ENCODE measurements around the gene CDC16.
A peak's percentile ranks its signal among the peaks of the same experiment; 100 is the strongest.

CDC16 gene

DNA sequence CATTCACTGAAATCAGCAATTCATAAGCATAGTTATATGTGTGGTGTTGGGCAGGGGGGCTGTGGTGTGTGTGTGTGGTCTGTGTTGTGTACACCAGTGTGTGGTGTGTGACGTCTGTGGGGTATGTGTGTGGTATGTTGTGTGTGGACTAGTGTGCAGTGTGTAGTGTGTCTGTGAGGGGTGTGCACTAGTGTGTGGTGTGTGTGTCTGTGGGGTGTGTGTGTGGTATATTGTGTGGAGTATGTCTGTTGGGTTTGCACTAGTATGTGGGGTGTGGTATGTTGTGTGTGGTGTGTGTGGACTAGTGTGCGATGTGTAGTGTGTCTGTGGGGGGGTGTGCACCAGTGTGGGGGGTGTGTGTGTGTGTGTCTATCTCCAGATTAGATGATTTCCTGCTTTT is 7.2 kb upstream of the CDC16 start:
- Histone ChIP-seq H3K9ac (ENCODE audit: low read length in 2 of 2) (no peak overlapping the region), H3K4me1 (ENCODE audit: control insufficient read depth, insufficient read depth, low read length) (peaks cover 7% of the 10 kb centered on the region), H3K9me3 (ENCODE audit: control insufficient read depth in 2 of 2, low read length in 2 of 2) (no peaks in the 10 kb centered on the region), H3K4me3 (ENCODE audit: low read length in 2 of 2) (no peak overlapping the region), H3K36me3 (ENCODE audit: control insufficient read depth in 2 of 2, insufficient read depth in 2 of 2, low read length in 2 of 2) (no peaks in the 10 kb centered on the region), H3K27me3 (ENCODE audit: control insufficient read depth in 1 of 2, insufficient read depth in 2 of 2, low read length in 2 of 2) (peaks cover 5 to 10% of the 10 kb centered on the region in 2 donors), H3K27ac (ENCODE audit: low read length) (no peak overlapping the region)

DNA sequence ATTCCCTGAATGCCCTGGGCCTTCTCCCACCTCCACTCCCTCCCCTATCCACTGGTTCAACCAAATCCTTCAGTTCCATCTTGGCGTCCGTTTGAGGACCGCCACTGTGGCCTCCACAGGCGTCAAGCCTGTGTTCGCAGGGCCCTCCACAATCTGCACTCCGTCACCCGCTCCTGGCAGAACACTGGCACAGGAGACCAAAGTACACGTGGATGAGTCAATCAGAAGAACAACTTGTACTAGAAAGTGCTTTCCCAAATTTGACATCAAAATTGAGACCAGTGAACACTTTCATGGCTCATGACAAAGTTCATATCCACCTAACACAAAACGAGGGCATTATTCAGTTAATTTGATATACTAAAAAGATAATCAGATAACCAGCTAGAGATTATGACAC is 6.5 kb upstream of the CDC16 start:
- Histone ChIP-seq H3K4me1 (ENCODE audit: control insufficient read depth, insufficient read depth, low read length) (peaks cover 7% of the 10 kb centered on the region), H3K4me3 (ENCODE audit: low read length in 2 of 2) (no peak overlapping the region), H3K36me3 (ENCODE audit: control insufficient read depth in 2 of 2, insufficient read depth in 2 of 2, low read length in 2 of 2) (no peaks in the 10 kb centered on the region), H3K27me3 (ENCODE audit: control insufficient read depth in 1 of 2, insufficient read depth in 2 of 2, low read length in 2 of 2) (peaks cover 5 to 10% of the 10 kb centered on the region in 2 donors), H3K9ac (ENCODE audit: low read length in 2 of 2) (no peak overlapping the region), H3K9me3 (ENCODE audit: control insufficient read depth in 2 of 2, low read length in 2 of 2) (no peaks in the 10 kb centered on the region), H3K27ac (ENCODE audit: low read length) (no peak overlapping the region)

DNA sequence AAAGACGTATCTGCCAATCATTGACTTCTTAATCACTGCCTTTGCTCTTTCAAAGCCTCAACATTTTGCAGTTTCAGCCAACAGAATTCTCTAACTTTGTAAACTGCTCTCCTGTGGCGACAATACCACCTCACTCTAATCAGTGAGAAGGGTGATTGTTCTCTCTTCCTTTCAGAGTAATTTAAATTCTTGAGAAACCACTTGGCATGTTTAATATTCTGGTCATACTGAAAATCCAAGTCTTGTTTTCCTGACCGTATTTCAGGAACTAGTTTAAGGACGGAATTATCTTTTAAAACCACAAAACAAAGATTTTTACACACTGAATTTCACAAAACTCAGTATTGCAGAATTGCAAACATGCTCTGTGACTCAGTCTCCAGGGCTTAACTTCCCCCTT is 5.2 kb upstream of the CDC16 start:
- Histone ChIP-seq H3K4me3 (ENCODE audit: low read length in 2 of 2) (no peak overlapping the region), H3K9ac (ENCODE audit: low read length in 2 of 2) (no peak overlapping the region), H3K27me3 (ENCODE audit: control insufficient read depth in 1 of 2, insufficient read depth in 2 of 2, low read length in 2 of 2) (peaks cover 5 to 10% of the 10 kb centered on the region in 2 donors), H3K9me3 (ENCODE audit: control insufficient read depth in 2 of 2, low read length in 2 of 2) (no peaks in the 10 kb centered on the region), H3K36me3 (ENCODE audit: control insufficient read depth in 2 of 2, insufficient read depth in 2 of 2, low read length in 2 of 2) (no peaks in the 10 kb centered on the region), H3K4me1 (ENCODE audit: control insufficient read depth, insufficient read depth, low read length) (peaks cover 7% of the 10 kb centered on the region), H3K27ac (ENCODE audit: low read length) (no peak overlapping the region)

DNA sequence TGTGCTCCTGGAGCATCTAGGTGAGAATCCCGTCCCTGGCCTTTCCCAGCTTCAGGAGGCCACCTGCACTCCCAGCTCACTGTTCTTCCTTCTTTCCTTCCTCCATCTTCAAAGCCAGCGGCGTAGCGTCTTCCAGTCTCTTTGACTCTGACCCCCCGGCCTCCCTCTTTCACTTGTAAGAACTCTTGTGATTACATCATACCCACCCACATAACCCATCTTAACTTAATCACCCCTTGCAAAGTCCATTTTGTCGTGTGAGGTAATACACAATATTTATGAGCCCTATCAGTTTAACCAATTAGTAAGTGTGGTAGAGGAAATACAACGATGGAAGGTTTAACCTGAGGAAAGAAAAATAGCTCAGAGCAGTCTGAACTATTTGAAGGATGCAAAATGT is 4.6 kb upstream of the CDC16 start:
- peaks cover 5 to 10% of the 10 kb centered on the region in 2 donors for H3K27me3 ChIP-seq (ENCODE audit: control insufficient read depth in 1 of 2, insufficient read depth in 2 of 2, low read length in 2 of 2)
- no peak overlapping the region for H3K27ac ChIP-seq (ENCODE audit: low read length)
- H3K4me3 ChIP-seq (ENCODE audit: low read length in 2 of 2), result no peak overlapping the region
- no peak overlapping the region for H3K9ac ChIP-seq (ENCODE audit: low read length in 2 of 2)
- no peaks in the 10 kb centered on the region for H3K9me3 ChIP-seq (ENCODE audit: control insufficient read depth in 2 of 2, low read length in 2 of 2)
- H3K4me1 ChIP-seq (ENCODE audit: control insufficient read depth, insufficient read depth, low read length), result peaks cover 7% of the 10 kb centered on the region
- H3K36me3 ChIP-seq (ENCODE audit: control insufficient read depth in 2 of 2, insufficient read depth in 2 of 2, low read length in 2 of 2), result no peaks in the 10 kb centered on the region

GRCh38 chr13:114230575-114230974 is 4.1 kb upstream of the CDC16 start:
- Histone ChIP-seq H3K4me1 (ENCODE audit: control insufficient read depth, insufficient read depth, low read length) (peaks cover 8% of the 10 kb centered on the region), H3K9me3 (ENCODE audit: control insufficient read depth in 2 of 2, low read length in 2 of 2) (no peaks in the 10 kb centered on the region), H3K36me3 (ENCODE audit: control insufficient read depth in 2 of 2, insufficient read depth in 2 of 2, low read length in 2 of 2) (no peaks in the 10 kb centered on the region), H3K4me3 (ENCODE audit: low read length in 2 of 2) (no peak overlapping the region), H3K9ac (ENCODE audit: low read length in 2 of 2) (no peak overlapping the region), H3K27ac (ENCODE audit: low read length) (no peak overlapping the region), H3K27me3 (ENCODE audit: control insufficient read depth in 1 of 2, insufficient read depth in 2 of 2, low read length in 2 of 2) (peaks cover 5 to 10% of the 10 kb centered on the region in 2 donors)

DNA sequence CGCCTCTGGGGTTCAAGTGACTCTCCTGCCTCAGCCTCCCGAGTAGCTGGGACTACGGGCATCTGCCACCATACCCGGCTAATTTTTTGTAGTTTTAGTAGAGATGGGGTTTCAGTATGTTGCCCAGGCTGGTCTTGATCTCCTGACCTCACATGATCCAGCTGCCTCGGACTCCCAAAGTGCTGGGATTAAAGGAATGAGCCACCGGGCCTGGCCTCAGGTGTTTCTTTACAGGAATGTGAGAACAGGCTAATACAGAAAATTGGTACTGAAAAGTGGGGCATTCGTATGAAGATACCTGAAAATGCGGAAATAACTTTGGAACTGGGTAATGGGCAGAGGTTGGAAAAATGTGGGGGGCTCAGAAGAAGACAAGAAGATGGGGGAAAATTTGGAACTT is 2.8 kb upstream of the CDC16 start:
- no peak overlapping the region for H3K9ac ChIP-seq (ENCODE audit: low read length in 2 of 2)
- H3K9me3 ChIP-seq (ENCODE audit: control insufficient read depth in 2 of 2, low read length in 2 of 2), result no peaks in the 10 kb centered on the region
- no peak overlapping the region for H3K4me3 ChIP-seq (ENCODE audit: low read length in 2 of 2)
- peaks cover 5 to 10% of the 10 kb centered on the region in 2 donors for H3K27me3 ChIP-seq (ENCODE audit: control insufficient read depth in 1 of 2, insufficient read depth in 2 of 2, low read length in 2 of 2)
- H3K4me1 ChIP-seq (ENCODE audit: control insufficient read depth, insufficient read depth, low read length), result peaks cover 4% of the 10 kb centered on the region
- H3K27ac ChIP-seq (ENCODE audit: low read length), result no peak overlapping the region
- H3K36me3 ChIP-seq (ENCODE audit: control insufficient read depth in 2 of 2, insufficient read depth in 2 of 2, low read length in 2 of 2), result no peaks in the 10 kb centered on the region

- Histone ChIP-seq H3K9ac (ENCODE audit: low read length in 2 of 2) (peak overlapping the region; percentile 47 to 70), H3K27me3 (ENCODE audit: control insufficient read depth in 1 of 2, insufficient read depth in 2 of 2, low read length in 2 of 2) (peaks cover 1% of the 10 kb centered on the region in 2 donors), H3K4me3 (ENCODE audit: low read length in 2 of 2) (peak overlapping the region; percentile 68 to 85), H3K9me3 (ENCODE audit: control insufficient read depth in 2 of 2, low read length in 2 of 2) (no peaks in the 10 kb centered on the region), H3K27ac (ENCODE audit: low read length) (peak overlapping the region; percentile 69), H3K4me1 (ENCODE audit: control insufficient read depth, insufficient read depth, low read length) (peaks cover 4% of the 10 kb centered on the region), H3K36me3 (ENCODE audit: control insufficient read depth in 2 of 2, insufficient read depth in 2 of 2, low read length in 2 of 2) (peaks cover 13 to 14% of the 10 kb centered on the region in 2 donors)
Measured at GRCh38 chr13:114234266-114234644, 442 bp upstream of the CDC16 start.

DNA sequence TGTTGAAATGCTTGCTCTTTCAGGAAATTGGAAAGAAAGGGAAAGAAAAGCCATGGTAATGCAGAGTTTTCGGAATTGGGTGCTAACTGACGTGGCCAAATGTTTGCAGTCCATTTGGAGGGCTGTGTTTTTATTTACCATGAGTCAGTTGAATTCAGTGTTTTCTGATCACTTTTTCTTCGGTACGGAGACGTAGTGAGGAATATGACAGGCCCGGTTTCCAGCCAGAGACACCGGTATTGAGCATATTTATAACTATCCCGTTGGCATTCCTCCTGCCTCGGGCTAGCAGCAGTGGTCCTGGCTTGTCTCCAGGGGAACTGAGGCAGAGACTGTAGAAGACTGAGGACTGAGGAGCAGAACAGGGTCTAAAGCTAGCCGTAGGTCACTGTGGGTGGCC is 1.0 kb downstream of the CDC16 start:
- no peaks in the 10 kb centered on the region for H3K27me3 ChIP-seq (ENCODE audit: control insufficient read depth in 1 of 2, insufficient read depth in 2 of 2, low read length in 2 of 2)
- peaks cover 4% of the 10 kb centered on the region for H3K4me1 ChIP-seq (ENCODE audit: control insufficient read depth, insufficient read depth, low read length)
- H3K36me3 ChIP-seq (ENCODE audit: control insufficient read depth in 2 of 2, insufficient read depth in 2 of 2, low read length in 2 of 2), result peaks cover 18 to 20% of the 10 kb centered on the region in 2 donors
- H3K4me3 ChIP-seq (ENCODE audit: low read length in 2 of 2), result peak overlapping the region; percentile 68 to 85
- peak overlapping the region; percentile 55 to 67 for H3K9ac ChIP-seq (ENCODE audit: low read length in 2 of 2)
- H3K9me3 ChIP-seq (ENCODE audit: control insufficient read depth in 2 of 2, low read length in 2 of 2), result no peaks in the 10 kb centered on the region
- H3K27ac ChIP-seq (ENCODE audit: low read length), result no peak overlapping the region

DNA sequence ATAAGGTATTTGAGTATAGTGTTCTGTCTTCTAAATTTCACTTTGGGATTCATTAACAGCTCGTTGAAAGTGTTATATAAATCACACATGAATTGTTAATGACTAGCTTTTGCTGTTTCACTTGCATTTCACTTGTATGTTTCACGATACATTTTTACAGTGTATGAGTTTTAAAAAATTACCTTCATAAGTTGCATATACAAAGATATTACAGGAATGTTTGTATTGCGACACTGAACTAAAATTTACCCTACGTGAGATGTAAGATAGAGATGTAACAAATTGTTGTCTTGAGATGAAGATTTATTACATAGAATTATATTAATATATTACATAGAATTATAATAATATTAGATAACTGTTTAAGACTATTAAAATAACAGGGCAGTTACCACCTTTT is 1.5 kb downstream of the CDC16 start:
- H3K4me3 ChIP-seq (ENCODE audit: low read length in 2 of 2), result peak overlapping the region; percentile 68 to 85
- H3K36me3 ChIP-seq (ENCODE audit: control insufficient read depth in 2 of 2, insufficient read depth in 2 of 2, low read length in 2 of 2), result peaks cover 21 to 24% of the 10 kb centered on the region in 2 donors
- H3K4me1 ChIP-seq (ENCODE audit: control insufficient read depth, insufficient read depth, low read length), result peaks cover 4% of the 10 kb centered on the region
- H3K9me3 ChIP-seq (ENCODE audit: control insufficient read depth in 2 of 2, low read length in 2 of 2), result no peaks in the 10 kb centered on the region
- peak overlapping the region in 1 of 2 donors; percentile 67 for H3K9ac ChIP-seq (ENCODE audit: low read length in 2 of 2)
- no peaks in the 10 kb centered on the region for H3K27me3 ChIP-seq (ENCODE audit: control insufficient read depth in 1 of 2, insufficient read depth in 2 of 2, low read length in 2 of 2)
- no peak overlapping the region for H3K27ac ChIP-seq (ENCODE audit: low read length)

DNA sequence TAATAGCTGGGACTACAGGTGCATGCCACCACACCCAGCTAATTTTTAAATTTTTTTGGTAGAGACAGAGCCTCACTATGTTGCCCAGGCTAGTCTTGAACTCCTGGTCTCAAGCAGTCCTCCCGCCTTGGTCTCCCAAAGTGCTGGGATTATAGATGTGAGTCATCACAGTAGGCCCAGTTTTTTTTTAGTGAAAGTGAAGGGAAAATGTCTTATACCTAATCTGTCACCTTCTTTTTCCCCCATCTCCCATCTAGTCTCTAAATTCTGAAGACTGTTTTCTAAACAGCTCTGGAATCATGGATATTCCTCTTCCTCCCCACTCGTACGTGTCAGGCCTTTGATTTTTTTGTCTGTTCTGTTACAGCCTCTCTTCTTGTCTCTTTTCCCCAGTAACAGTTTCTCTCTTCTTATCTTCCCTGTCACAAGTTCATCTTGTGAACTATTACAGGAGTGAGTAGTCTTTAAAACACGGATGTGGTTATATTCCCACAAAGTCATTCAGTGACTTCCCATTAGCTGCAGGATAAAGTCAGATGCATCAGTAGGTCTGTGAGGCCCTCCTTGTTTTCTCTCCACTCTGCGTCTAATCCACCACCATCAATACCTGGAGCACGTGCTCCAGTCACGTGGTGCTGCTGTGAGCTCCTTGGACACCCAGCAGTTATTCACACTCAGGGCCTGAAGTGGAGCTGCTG is 2.9 kb downstream of the CDC16 start:
- no peak overlapping the region for H3K4me3 ChIP-seq (ENCODE audit: low read length in 2 of 2)
- peaks cover 34 to 37% of the 10 kb centered on the region in 2 donors for H3K36me3 ChIP-seq (ENCODE audit: control insufficient read depth in 2 of 2, insufficient read depth in 2 of 2, low read length in 2 of 2)

DNA sequence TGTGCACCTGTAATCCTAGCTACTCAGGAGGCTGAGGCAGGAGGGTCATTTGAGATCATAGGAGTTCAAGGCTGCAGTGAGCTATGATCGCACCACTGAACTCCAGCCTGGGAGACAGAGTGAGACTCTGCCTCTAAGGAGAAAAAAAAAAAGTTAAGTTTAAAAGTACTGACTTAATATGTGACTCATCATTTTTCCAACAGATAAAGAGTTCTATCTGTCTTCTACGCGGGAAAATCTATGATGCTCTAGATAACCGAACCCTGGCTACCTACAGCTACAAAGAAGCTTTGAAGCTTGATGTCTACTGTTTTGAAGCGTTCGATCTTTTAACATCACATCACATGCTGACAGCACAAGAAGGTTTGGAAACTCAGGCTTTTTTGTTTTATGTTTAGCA is 7.2 kb downstream of the CDC16 start:
- no peak overlapping the region for H3K27ac ChIP-seq (ENCODE audit: low read length)

More for the DNA sequence above, 2.9 kb downstream of the CDC16 start:
- Histone ChIP-seq H3K27me3 (ENCODE audit: control insufficient read depth in 1 of 2, insufficient read depth in 2 of 2, low read length in 2 of 2) (no peaks in the 10 kb centered on the region), H3K9ac (ENCODE audit: low read length in 2 of 2) (no peak overlapping the region), H3K4me1 (ENCODE audit: control insufficient read depth, insufficient read depth, low read length) (peaks cover 4% of the 10 kb centered on the region), H3K27ac (ENCODE audit: low read length) (no peak overlapping the region), H3K9me3 (ENCODE audit: control insufficient read depth in 2 of 2, low read length in 2 of 2) (no peaks in the 10 kb centered on the region)

More for the DNA sequence above, 7.2 kb downstream of the CDC16 start:
- Histone ChIP-seq H3K4me1 (ENCODE audit: control insufficient read depth, insufficient read depth, low read length) (no peaks in the 10 kb centered on the region), H3K9ac (ENCODE audit: low read length in 2 of 2) (no peak overlapping the region), H3K36me3 (ENCODE audit: control insufficient read depth in 2 of 2, insufficient read depth in 2 of 2, low read length in 2 of 2) (peaks cover 62 to 69% of the 10 kb centered on the region in 2 donors), H3K27me3 (ENCODE audit: control insufficient read depth in 1 of 2, insufficient read depth in 2 of 2, low read length in 2 of 2) (no peaks in the 10 kb centered on the region), H3K4me3 (ENCODE audit: low read length in 2 of 2) (no peak overlapping the region), H3K9me3 (ENCODE audit: control insufficient read depth in 2 of 2, low read length in 2 of 2) (no peaks in the 10 kb centered on the region)
